ENCODE data around the gene TMEM169.

- TF ChIP-seq CTCF (IDR thresholded peaks at IDR 0.05) (no peak), POLR2AphosphoS5 (IDR thresholded peaks at IDR 0.05; ENCODE audit: low read depth, low read length) (no peak)
Observed at GRCh38 chr2:216144857-216145256, 63.1 kb downstream of the TMEM169 start.

All from Panc1 (cell line).